ENCODE data around the gene CRISP2. TPM values are rescaled to one million over a fixed set of nuclear protein-coding genes. Genes with fewer than 3 reads are reported as not detected.
"Not testable (repeated sequence)": the region's sequence is repeated elsewhere in the genome, so short reads cannot be mapped to it uniquely, and the experiment has no call there.

CRISP2 gene, protein sequence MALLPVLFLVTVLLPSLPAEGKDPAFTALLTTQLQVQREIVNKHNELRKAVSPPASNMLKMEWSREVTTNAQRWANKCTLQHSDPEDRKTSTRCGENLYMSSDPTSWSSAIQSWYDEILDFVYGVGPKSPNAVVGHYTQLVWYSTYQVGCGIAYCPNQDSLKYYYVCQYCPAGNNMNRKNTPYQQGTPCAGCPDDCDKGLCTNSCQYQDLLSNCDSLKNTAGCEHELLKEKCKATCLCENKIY
- not detected for total RNA-seq

DNA sequence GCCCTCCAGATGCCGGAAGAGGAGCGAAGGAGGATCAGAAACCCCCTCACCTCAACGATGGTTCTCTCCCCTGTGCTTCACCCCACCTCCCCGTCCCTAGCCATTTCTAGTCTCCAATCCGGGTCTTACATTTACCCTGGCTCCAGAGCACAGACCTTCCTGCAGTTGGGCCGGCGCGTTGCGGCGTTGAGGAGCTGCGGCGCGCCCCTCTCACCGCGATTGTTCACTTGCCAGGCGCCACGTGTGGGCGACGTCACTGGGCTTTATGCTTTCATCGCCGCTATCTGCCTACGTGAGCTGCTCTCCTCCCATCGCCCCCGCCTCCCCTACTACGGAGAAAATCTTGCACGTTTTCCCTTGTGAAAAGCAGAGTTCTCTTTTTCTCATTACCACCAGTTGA lies at the start of gene CRISP2:
TSS of gene CRISP2 (minus strand) at position 198 of the 400 bp plus-strand sequence. CDS start 4,347 bp downstream, outside the sequence.
- H3K27ac Mint-ChIP-seq = no peak within 1 kb of the TSS
- no peak for DNase-seq (ENCODE audit: low spot score in 2 of 2)
- no peak for ATAC-seq
- H3K9me3 Mint-ChIP-seq = peaks cover 0 to 11% of the 10 kb centered on the region in 2 donors
- peaks cover 0 to 5% of the 10 kb centered on the region in 2 donors for H3K36me3 Mint-ChIP-seq

- DNase-seq (ENCODE audit: low spot score in 2 of 2) (no peak), ATAC-seq (no peak)
- H3K27ac Mint-ChIP-seq = no peak within 1 kb of the TSS
These were observed 30.9 kb upstream of the CRISP2 start, which contains the start of gene CRISP3 for GRCh38 chr6:49744259-49744658. TSS of gene CRISP3 (minus strand) at chr6:49744388. CDS start at chr6:49744367, 21 bp downstream.

GRCh38 chr6:49743429-49743828 lies 30.1 kb upstream of the CRISP2 start:
- Mint-ChIP-seq H3K27ac (no peak overlapping the region), H3K36me3 (no peaks in the 10 kb centered on the region), H3K9me3 (peaks cover 3 to 8% of the 10 kb centered on the region in 2 donors)
- DNase-seq (ENCODE audit: low spot score in 2 of 2) = no peak
- ATAC-seq = no peak

More at GRCh38 chr6:49744259-49744658, 30.9 kb upstream of the CRISP2 start, which contains the start of gene CRISP3:
- peaks cover 3 to 8% of the 10 kb centered on the region in 2 donors for H3K9me3 Mint-ChIP-seq
- no peaks in the 10 kb centered on the region for H3K36me3 Mint-ChIP-seq

GRCh38 chr6:49739423-49739822 lies 26.1 kb upstream of the CRISP2 start:
- ATAC-seq (no peak), DNase-seq (ENCODE audit: low spot score in 2 of 2) (no peak)
- no peak overlapping the region for H3K27ac Mint-ChIP-seq
- peaks cover 0 to 4% of the 10 kb centered on the region in 2 donors for H3K9me3 Mint-ChIP-seq
- H3K36me3 Mint-ChIP-seq = no peaks in the 10 kb centered on the region

- DNase-seq (ENCODE audit: low spot score in 2 of 2) = no peak
- ATAC-seq = no peak
- Mint-ChIP-seq H3K27ac (no peak overlapping the region), H3K36me3 (no peaks in the 10 kb centered on the region), H3K9me3 (peaks cover 0 to 1% of the 10 kb centered on the region in 2 donors)
These were observed 22.7 kb upstream of the CRISP2 start for GRCh38 chr6:49736017-49736508.

GRCh38 chr6:49733680-49734079 lies 20.3 kb upstream of the CRISP2 start:
- no peaks in the 10 kb centered on the region for H3K36me3 Mint-ChIP-seq
- no peak overlapping the region for H3K27ac Mint-ChIP-seq
- peaks cover 2 to 5% of the 10 kb centered on the region in 2 donors for H3K9me3 Mint-ChIP-seq
- no peak for DNase-seq (ENCODE audit: low spot score in 2 of 2)
- no peak for ATAC-seq

DNA sequence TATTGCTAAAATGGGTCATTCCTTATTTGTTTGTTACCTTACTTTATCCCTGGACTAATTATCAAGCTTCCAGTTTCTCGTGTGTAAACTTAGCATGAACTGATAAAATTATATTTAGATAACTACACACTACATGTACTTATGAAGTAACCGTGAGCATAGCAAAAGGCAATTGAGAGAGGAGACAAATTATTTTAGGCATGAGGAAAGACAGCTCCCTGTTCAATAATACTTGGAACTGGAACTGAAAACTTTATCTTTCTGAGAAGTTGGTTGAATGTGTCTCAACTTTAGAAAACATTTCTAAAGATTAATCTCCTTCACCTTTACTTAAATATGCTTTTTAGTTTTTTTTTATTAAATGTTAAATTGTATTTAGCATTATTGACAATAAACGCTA lies 19.4 kb upstream of the CRISP2 start:
- no peak overlapping the region for H3K27ac Mint-ChIP-seq
- no peak for DNase-seq (ENCODE audit: low spot score in 2 of 2)

DNA sequence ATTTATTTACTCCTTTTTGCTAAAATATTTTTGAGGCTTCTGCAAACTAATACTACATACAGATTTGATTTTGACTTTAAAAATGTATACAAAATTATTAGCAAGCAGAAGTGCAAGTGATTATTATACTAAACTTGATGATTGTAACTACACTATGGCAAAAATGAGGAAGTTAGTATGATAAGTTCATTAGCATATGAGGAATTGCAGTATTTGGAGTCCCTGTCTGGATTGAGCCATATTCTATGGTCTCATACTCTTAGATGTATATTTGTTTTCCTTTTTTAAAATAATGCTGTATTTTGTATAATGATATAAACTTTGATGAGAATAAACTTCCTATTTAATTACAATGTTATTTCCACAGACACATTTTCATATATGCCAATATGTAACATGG lies 16.9 kb upstream of the CRISP2 start:
- Mint-ChIP-seq H3K36me3 (no peaks in the 10 kb centered on the region), H3K27ac (no peak overlapping the region), H3K9me3 (peaks cover 7 to 11% of the 10 kb centered on the region in 2 donors)
- no peak for DNase-seq (ENCODE audit: low spot score in 2 of 2)
- no peak for ATAC-seq

More for the DNA sequence above, 19.4 kb upstream of the CRISP2 start:
- Mint-ChIP-seq H3K36me3 (no peaks in the 10 kb centered on the region), H3K9me3 (peaks cover 4 to 5% of the 10 kb centered on the region in 2 donors)
- no peak for ATAC-seq

DNA sequence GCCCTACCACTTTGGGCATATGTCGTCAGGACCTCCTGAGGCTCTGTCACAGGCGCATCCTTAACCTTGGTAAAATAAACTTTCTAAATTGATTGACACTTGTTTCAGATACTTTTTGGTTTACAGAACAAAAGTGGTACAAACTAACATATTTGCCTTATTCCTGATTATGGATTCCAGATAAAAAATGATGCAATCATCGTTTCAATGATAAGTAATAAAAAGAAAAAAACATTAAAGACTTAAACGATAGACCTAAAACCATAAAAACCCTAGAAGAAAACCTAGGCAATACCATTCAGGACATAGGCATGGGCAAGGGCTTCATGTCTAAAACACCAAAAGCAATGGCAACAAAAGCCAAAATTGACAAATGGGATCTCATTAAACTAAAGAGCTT lies 10.6 kb upstream of the CRISP2 start:
- not testable (repeated sequence) for H3K36me3 Mint-ChIP-seq; H3K27ac Mint-ChIP-seq; DNase-seq (ENCODE audit: low spot score in 2 of 2); ATAC-seq
- peaks cover 16 to 17% of the 10 kb centered on the region in 2 donors for H3K9me3 Mint-ChIP-seq

- H3K36me3 Mint-ChIP-seq = no peaks in the 10 kb centered on the region
- ATAC-seq (no peak), DNase-seq (ENCODE audit: low spot score in 2 of 2) (no peak)
- H3K9me3 Mint-ChIP-seq = peaks cover 14 to 19% of the 10 kb centered on the region in 2 donors
- no peak overlapping the region for H3K27ac Mint-ChIP-seq
These were observed 8.0 kb upstream of the CRISP2 start for GRCh38 chr6:49721297-49721696.

DNA sequence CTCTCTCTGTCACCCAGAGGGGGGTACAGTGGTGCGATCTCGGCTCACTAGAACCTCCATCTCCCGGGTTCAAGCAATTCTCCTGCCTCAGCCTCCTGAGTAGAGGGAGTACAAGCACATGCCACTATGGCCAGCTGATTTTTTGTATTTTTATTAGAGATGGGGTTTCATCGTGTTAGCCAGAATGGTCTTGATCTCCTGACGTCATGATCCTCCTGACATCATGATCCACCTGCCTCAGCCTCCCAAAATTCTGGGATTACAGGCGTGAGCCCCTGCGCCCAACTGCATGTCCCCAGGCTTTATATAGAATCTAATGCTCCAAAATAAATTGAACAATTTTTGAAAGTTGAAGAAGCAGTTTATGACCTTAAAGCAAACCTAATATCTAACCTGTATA lies 7.0 kb upstream of the CRISP2 start:
- Mint-ChIP-seq H3K9me3 (peaks cover 10 to 15% of the 10 kb centered on the region in 2 donors), H3K36me3 (no peaks in the 10 kb centered on the region), H3K27ac (no peak overlapping the region)
- no peak for ATAC-seq
- no peak for DNase-seq (ENCODE audit: low spot score in 2 of 2)

GRCh38 chr6:49698478-49698877 lies 14.9 kb downstream of the CRISP2 start:
- DNase-seq (ENCODE audit: low spot score in 2 of 2) = no peak
- peaks cover 10 to 14% of the 10 kb centered on the region in 2 donors for H3K9me3 Mint-ChIP-seq
- H3K27ac Mint-ChIP-seq = no peak overlapping the region
- ATAC-seq = no peak
- peaks cover 0 to 6% of the 10 kb centered on the region in 2 donors for H3K36me3 Mint-ChIP-seq

DNA sequence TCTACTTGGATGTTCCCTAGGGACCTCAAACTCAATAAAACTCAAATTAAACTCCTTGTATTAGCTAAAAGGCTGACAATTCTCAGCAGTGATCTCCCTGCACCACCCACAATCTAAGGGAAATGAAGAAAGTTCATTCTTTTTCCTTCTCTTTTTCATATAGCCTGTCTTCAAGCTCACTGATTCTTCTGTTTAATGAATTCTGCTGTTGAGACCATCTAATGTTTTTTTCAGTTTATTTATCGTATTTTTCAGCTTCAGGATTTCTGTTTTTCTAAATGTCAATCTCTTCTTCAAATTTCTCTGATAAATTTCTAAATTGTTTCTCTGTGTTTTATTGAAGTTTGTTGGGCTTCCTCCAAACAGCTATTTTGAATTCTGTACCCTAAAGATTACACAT lies 19.8 kb downstream of the CRISP2 start:
- peaks cover 10 to 15% of the 10 kb centered on the region in 2 donors for H3K9me3 Mint-ChIP-seq
- peaks cover 0 to 7% of the 10 kb centered on the region in 2 donors for H3K36me3 Mint-ChIP-seq
- H3K27ac Mint-ChIP-seq = no peak overlapping the region
- ATAC-seq = no peak
- no peak for DNase-seq (ENCODE audit: low spot score in 2 of 2)

GRCh38 chr6:49692534-49692933 lies 20.8 kb downstream of the CRISP2 start:
- ATAC-seq = no peak
- no peak overlapping the region for H3K27ac Mint-ChIP-seq
- H3K9me3 Mint-ChIP-seq = peaks cover 10 to 15% of the 10 kb centered on the region in 2 donors
- no peak for DNase-seq (ENCODE audit: low spot score in 2 of 2)
- peaks cover 0 to 7% of the 10 kb centered on the region in 2 donors for H3K36me3 Mint-ChIP-seq

GRCh38 chr6:49676671-49677281 lies 36.6 kb downstream of the CRISP2 start:
- no peaks in the 10 kb centered on the region for H3K36me3 Mint-ChIP-seq
- ATAC-seq (no peak), DNase-seq (ENCODE audit: low spot score in 2 of 2) (no peak)
- peaks cover 0 to 16% of the 10 kb centered on the region in 2 donors for H3K9me3 Mint-ChIP-seq
- no peak overlapping the region for H3K27ac Mint-ChIP-seq

- Mint-ChIP-seq H3K9me3 (peaks cover 4 to 23% of the 10 kb centered on the region in 2 donors), H3K27ac (no peak overlapping the region), H3K36me3 (no peaks in the 10 kb centered on the region)
- ATAC-seq (no peak), DNase-seq (ENCODE audit: low spot score in 2 of 2) (no peak)
These were observed 37.5 kb downstream of the CRISP2 start for GRCh38 chr6:49675816-49676215.

DNA sequence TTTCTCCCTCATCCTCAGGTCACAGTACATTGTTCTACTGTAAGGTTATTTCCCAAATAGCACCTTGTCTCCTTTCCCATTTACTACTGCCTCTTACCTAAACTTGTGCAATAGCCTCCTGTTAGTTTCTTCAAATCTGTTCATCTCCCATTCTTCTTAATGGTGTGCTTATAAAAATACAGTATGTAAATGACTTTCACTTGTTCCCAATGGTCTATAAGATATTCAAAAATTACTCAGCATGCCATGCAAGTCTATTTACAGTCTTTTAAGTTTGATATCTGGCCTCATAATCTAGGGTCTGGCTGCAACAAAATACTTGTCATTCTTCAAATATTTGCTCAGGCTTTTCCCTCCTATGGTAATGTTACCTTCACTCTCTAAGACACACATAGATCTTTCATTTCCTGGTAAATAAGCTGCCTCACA lies 45.2 kb downstream of the CRISP2 start:
- ATAC-seq (no peak), DNase-seq (ENCODE audit: low spot score in 2 of 2) (no peak)
- H3K36me3 Mint-ChIP-seq = no peaks in the 10 kb centered on the region
- no peak overlapping the region for H3K27ac Mint-ChIP-seq
- H3K9me3 Mint-ChIP-seq = peaks cover 12 to 13% of the 10 kb centered on the region in 2 donors

All from activated naive CD4-positive, alpha-beta T cell treated with anti-CD3 and anti-CD28 coated beads, Interleukin-2, amount 50 U/mL, for 72 hours (primary cell).